H9 (cell line): ENCODE measurements around the gene RDH13. TPM values are rescaled to one million over a fixed set of nuclear protein-coding genes. Genes with fewer than 3 reads are reported as not detected.
A peak's percentile ranks its signal among the peaks of the same experiment; 100 is the strongest.

Source experiments
- DNase-seq: peaks from one replicate; pipeline ENCODE4 v3.0.0-alpha.2; 2017
- H2AFZ ChIP-seq: one replicate; pipeline ENCODE4 v1.6.1; 2013; ENCODE audit warnings: mild to moderate bottlenecking, low read length, control low read depth, moderate library complexity
- H2AK5ac ChIP-seq: 2 replicates; pipeline ENCODE4 v1.6.1; 2013; ENCODE audit warnings: low read length, control low read depth, mixed read lengths; ENCODE audit not compliant: insufficient read length
- H2BK120ac ChIP-seq: one replicate; pipeline ENCODE4 v1.6.1; 2013; ENCODE audit warnings: low read depth, mild to moderate bottlenecking, low read length, control low read depth, inconsistent platforms; ENCODE audit not compliant: poor library complexity, severe bottlenecking
- H2BK12ac ChIP-seq: 2 replicates; pipeline ENCODE4 v1.6.1; 2013; ENCODE audit warnings: low read length, control low read depth, mixed read lengths, low read depth; ENCODE audit not compliant: insufficient read length
- H2BK15ac ChIP-seq: 2 replicates; pipeline ENCODE4 v1.6.1; 2013; ENCODE audit warnings: low read depth, low read length, control low read depth
- H2BK20ac ChIP-seq: one replicate; pipeline ENCODE4 v1.6.1; 2013; ENCODE audit warnings: low read depth, mild to moderate bottlenecking, low read length, control low read depth, inconsistent platforms; ENCODE audit not compliant: poor library complexity, severe bottlenecking
- H2BK5ac ChIP-seq: 2 replicates; pipeline ENCODE4 v1.6.1; 2013; ENCODE audit warnings: low read length, control low read depth, mixed read lengths; ENCODE audit not compliant: insufficient read length
- H3K14ac ChIP-seq: 2 replicates; pipeline ENCODE4 v1.6.1; 2013; ENCODE audit warnings: low read length, control low read depth; ENCODE audit not compliant: insufficient read depth
- H3K18ac ChIP-seq: 2 replicates; pipeline ENCODE4 v1.6.1; 2013; ENCODE audit warnings: low read depth, mild to moderate bottlenecking, mixed read lengths, low read length, control low read depth; ENCODE audit not compliant: insufficient read length
- H3K23ac ChIP-seq: 2 replicates; pipeline ENCODE4 v1.6.1; 2013; ENCODE audit warnings: low read length, control low read depth, mixed read lengths, low read depth; ENCODE audit not compliant: insufficient read length
- H3K23me2 ChIP-seq: 2 replicates; pipeline ENCODE4 v1.6.1; 2013; ENCODE audit warnings: low read depth, mild to moderate bottlenecking, mixed read lengths, low read length, control low read depth; ENCODE audit not compliant: insufficient read length, poor library complexity, severe bottlenecking
- H3K27ac ChIP-seq: 2 replicates; pipeline ENCODE4 v1.5.1; 2013; ENCODE audit warnings: low read length, control low read depth, mixed read lengths, low read depth; ENCODE audit not compliant: insufficient read length
- H3K27me3 ChIP-seq: 2 replicates; pipeline ENCODE4 v1.6.1; 2013; ENCODE audit warnings: low read length, control low read depth, inconsistent platforms; ENCODE audit not compliant: insufficient read depth
- H3K4ac ChIP-seq: 2 replicates; pipeline ENCODE4 v1.6.1; 2013; ENCODE audit warnings: low read depth, mild to moderate bottlenecking, control low read depth, inconsistent platforms, low read length, moderate library complexity
- H3K4me1 ChIP-seq: 2 replicates; pipeline ENCODE4 v1.6.1; 2013; ENCODE audit warnings: low read length, control low read depth, inconsistent platforms; ENCODE audit not compliant: insufficient read depth
- H3K4me2 ChIP-seq: 2 replicates; pipeline ENCODE4 v1.6.1; 2013; ENCODE audit warnings: low read length, control low read depth, mixed read lengths; ENCODE audit not compliant: insufficient read length, insufficient read depth
- H3K56ac ChIP-seq: 2 replicates; pipeline ENCODE4 v1.6.1; 2013; ENCODE audit warnings: low read depth, mild to moderate bottlenecking, mixed read lengths, low read length, control low read depth; ENCODE audit not compliant: insufficient read length
- H3K79me1 ChIP-seq: 2 replicates; pipeline ENCODE4 v1.6.1; 2013; ENCODE audit warnings: low read depth, mild to moderate bottlenecking, moderate library complexity, low read length, control low read depth, inconsistent platforms; ENCODE audit not compliant: insufficient read depth, poor library complexity, severe bottlenecking
- H3K79me2 ChIP-seq: 2 replicates; pipeline ENCODE4 v1.6.1; 2013; ENCODE audit warnings: low read length, control low read depth, inconsistent platforms; ENCODE audit not compliant: insufficient read depth
- H3K9ac ChIP-seq: 2 replicates; pipeline ENCODE4 v1.6.1; 2013; ENCODE audit warnings: low read length, control low read depth, mixed read lengths; ENCODE audit not compliant: insufficient read length; ENCODE audit errors: extremely low read depth
- H3K9me3 ChIP-seq: one replicate; pipeline ENCODE4 v1.6.1; 2013; ENCODE audit warnings: low read depth, low read length, inconsistent platforms; ENCODE audit not compliant: control insufficient read depth
- H3T11ph ChIP-seq: one replicate; pipeline ENCODE4 v1.6.1; 2013; ENCODE audit warnings: mild to moderate bottlenecking, low read length, control low read depth, inconsistent platforms
- H4K20me1 ChIP-seq: one replicate; pipeline ENCODE4 v1.6.1; 2013; ENCODE audit not compliant: control insufficient read depth, insufficient read length, insufficient read depth
- H4K5ac ChIP-seq: 2 replicates; pipeline ENCODE4 v1.6.1; 2013; ENCODE audit warnings: low read depth, mild to moderate bottlenecking, mixed read lengths, low read length, control low read depth; ENCODE audit not compliant: insufficient read length
- H4K8ac ChIP-seq: replicated peaks from 2 replicates; pipeline ENCODE4 v1.6.1; 2013; ENCODE audit warnings: low read length, control low read depth, mixed read lengths, low read depth; ENCODE audit not compliant: insufficient read length
- H4K91ac ChIP-seq: 2 replicates; pipeline ENCODE4 v1.6.1; 2013; ENCODE audit warnings: low read depth, mild to moderate bottlenecking, moderate library complexity, mixed read lengths, low read length, control low read depth; ENCODE audit not compliant: insufficient read length
- H3K27ac Mint-ChIP-seq, 3 experiments: 2 replicates in 2 of 3; 3 replicates in 1 of 3; pipeline ENCODE4 v1.8.0; 2020 to 2021; ENCODE audit warnings: mixed read lengths in 3 of 3, mild to moderate bottlenecking in 1 of 3, moderate library complexity in 1 of 3
- H3K27me3 Mint-ChIP-seq: 2 replicates; pipeline ENCODE4 v1.8.0; 2021; ENCODE audit warnings: low read depth, mild to moderate bottlenecking, moderate library complexity, mixed read lengths
- H3K36me3 Mint-ChIP-seq, 3 experiments: 2 replicates in 2 of 3; 3 replicates in 1 of 3; pipeline ENCODE4 v1.8.0; 2020 to 2021; ENCODE audit warnings: low read depth in 3 of 3, mixed read lengths in 3 of 3; ENCODE audit not compliant: insufficient read depth in 1 of 3
- H3K4me1 Mint-ChIP-seq, 2 experiments: 2 replicates each; pipeline ENCODE4 v1.8.0; 2020; ENCODE audit warnings: mixed read lengths in 2 of 2
- H3K4me3 Mint-ChIP-seq, 2 experiments: 2 replicates in 1 of 2; 3 replicates in 1 of 2; pipeline ENCODE4 v1.8.0; 2020 to 2021; ENCODE audit warnings: mild to moderate bottlenecking in 2 of 2, mixed read lengths in 2 of 2, moderate library complexity in 1 of 2
- H3K9me3 Mint-ChIP-seq, 2 experiments: 2 replicates in 1 of 2; 3 replicates in 1 of 2; pipeline ENCODE4 v1.8.0; 2020; ENCODE audit warnings: mild to moderate bottlenecking in 2 of 2, mixed read lengths in 2 of 2, moderate library complexity in 1 of 2
- WGBS: extraction: QIAGEN DNeasy Blood & Tissue Kit; methylation state at CpG from one replicate; pipeline ENCODE4 v1.1.7; 2013; ENCODE audit warnings: missing lambda C conversion rate, low lambda C conversion rate, mixed read lengths; ENCODE audit not compliant: insufficient read length; ENCODE audit errors: extremely low coverage; 5-methylcytosine and 5-hydroxymethylcytosine counted together
- total RNA-seq: library from RNA; stranded (reverse); gene quantifications from 2 replicates; pipeline ENCODE4 v1.2.1, GENCODE V29; 2021
- TF ChIP-seq, protein P1 (sequence below): fragments of 200-600 bp; sonication (generic); conservative IDR thresholded peaks from 3 replicates; pipeline ENCODE4 v1.8.0; 2021; ENCODE audit warnings: antibody characterized with exemption, mild to moderate bottlenecking

Gene RDH13
- total RNA-seq, 1 experiment from 2014 or later = 21.5 TPM

DNA sequence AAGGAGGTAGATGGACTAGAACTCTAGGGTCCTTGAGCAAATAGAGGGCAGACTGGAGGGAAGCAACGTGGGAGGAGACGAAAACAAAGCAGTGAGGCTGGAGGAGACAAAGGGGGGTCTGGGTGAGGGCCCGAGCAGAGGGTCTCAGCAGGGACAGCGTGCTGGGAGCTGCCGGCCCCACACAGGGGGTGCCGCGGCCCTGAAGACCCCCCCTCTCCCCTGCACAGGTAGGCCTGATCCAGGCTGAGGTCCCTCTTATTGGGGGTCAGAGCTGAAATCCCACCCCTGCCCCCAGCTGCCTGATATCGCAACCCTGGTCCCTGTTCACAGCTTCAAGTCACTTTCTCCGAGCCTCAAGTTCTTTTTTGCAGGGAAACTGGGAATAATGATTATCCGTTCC lies 21.5 kb upstream of the RDH13 start:
- Histone ChIP-seq H3K27ac (no peak overlapping the region), H2AK5ac (no peak overlapping the region), H2BK20ac (no peak overlapping the region), H4K5ac (no peak overlapping the region), H3K4me2 (no peak overlapping the region), H3K4me1 (peaks cover 12% of the 10 kb centered on the region; the same call in 1 of the 2 replicates), H2AFZ (no peak overlapping the region), H3K56ac (no peak overlapping the region), H3K4ac (no peak overlapping the region), H3T11ph (no peak overlapping the region), H3K23ac (no peak overlapping the region), H3K23me2 (peaks cover 37% of the 10 kb centered on the region), H2BK12ac (no peak overlapping the region), H4K91ac (no peak overlapping the region), H2BK5ac (no peak overlapping the region), H3K27me3 (no peaks in the 10 kb centered on the region), H3K9ac (no peak overlapping the region), H3K14ac (no peak overlapping the region), H2BK15ac (no peak overlapping the region), H4K20me1 (no peaks in the 10 kb centered on the region), H3K79me1 (no peaks in the 10 kb centered on the region), H4K8ac (no peak overlapping the region), H3K9me3 (no peaks in the 10 kb centered on the region), H3K18ac (no peak overlapping the region), H3K79me2 (no peaks in the 10 kb centered on the region), H2BK120ac (no peak overlapping the region)
- TF ChIP-seq, protein P1, sequence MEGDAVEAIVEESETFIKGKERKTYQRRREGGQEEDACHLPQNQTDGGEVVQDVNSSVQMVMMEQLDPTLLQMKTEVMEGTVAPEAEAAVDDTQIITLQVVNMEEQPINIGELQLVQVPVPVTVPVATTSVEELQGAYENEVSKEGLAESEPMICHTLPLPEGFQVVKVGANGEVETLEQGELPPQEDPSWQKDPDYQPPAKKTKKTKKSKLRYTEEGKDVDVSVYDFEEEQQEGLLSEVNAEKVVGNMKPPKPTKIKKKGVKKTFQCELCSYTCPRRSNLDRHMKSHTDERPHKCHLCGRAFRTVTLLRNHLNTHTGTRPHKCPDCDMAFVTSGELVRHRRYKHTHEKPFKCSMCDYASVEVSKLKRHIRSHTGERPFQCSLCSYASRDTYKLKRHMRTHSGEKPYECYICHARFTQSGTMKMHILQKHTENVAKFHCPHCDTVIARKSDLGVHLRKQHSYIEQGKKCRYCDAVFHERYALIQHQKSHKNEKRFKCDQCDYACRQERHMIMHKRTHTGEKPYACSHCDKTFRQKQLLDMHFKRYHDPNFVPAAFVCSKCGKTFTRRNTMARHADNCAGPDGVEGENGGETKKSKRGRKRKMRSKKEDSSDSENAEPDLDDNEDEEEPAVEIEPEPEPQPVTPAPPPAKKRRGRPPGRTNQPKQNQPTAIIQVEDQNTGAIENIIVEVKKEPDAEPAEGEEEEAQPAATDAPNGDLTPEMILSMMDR = no peak
- peak overlapping the region in 1 of 2 experiments; percentile 8; a peak in 2 of 5 replicates for H3K4me3 Mint-ChIP-seq
- no peak overlapping the region for H3K27ac Mint-ChIP-seq
- H3K36me3 Mint-ChIP-seq = peaks cover 7 to 16% (median 15%) of the 10 kb centered on the region in 3 experiments; a peak in 6 of 7 replicates
- peaks cover 53% of the 10 kb centered on the region for H3K27me3 Mint-ChIP-seq
- no CpG with 5 or more reads among the region's 10 CpGs for WGBS
- peaks cover 33 to 61% of the 10 kb centered on the region in 2 experiments for H3K4me1 Mint-ChIP-seq
- DNase-seq = no peak
- H3K9me3 Mint-ChIP-seq = peaks cover 0 to 3% of the 10 kb centered on the region in 2 experiments; a peak in 1 of 5 replicates
